Thoracic aorta endothelial cell (primary cell): ENCODE measurements around the gene GLRX. TPM values are rescaled to one million over a fixed set of nuclear protein-coding genes. Genes with fewer than 3 reads are reported as not detected.

ENCODE experiments used
- total RNA-seq: library from RNA; depleted of rRNA; stranded (reverse); fragments of >200 nt; gene quantifications from 2 replicates; pipeline ENCODE4 v1.2.3, GENCODE V29; 2012

Gene GLRX, protein sequence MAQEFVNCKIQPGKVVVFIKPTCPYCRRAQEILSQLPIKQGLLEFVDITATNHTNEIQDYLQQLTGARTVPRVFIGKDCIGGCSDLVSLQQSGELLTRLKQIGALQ
- total RNA-seq: 8.3 and 15.6 TPM in 2 replicates

DNA sequence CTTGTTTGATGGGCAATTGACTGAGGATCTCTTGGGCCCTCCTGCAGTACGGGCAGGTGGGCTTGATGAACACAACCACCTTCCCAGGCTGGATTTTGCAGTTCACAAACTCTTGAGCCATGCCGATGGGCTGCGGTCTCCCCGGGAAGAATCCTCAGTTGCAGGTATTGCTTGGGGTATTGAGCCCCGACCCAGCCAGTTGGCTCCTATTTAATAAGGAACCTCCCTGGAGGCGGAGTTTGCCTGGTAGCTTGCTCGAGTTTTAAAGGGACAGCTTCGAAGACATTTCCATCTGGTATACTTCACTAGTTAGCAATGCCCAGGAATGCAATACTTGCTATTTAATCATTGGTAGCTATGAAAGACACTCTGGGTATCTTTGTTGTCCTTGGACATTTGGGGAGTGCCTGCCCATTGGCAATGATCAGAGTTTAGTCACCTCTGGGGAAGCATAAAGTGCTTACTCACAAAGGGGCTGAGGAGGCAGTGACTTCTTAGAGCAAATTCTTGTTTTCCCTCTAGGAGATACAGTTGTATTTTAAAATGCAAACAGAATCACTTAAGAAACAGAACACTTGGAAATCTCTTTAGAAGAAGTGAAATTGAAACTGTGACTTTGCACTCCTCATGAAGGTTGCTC, at the start of gene GLRX:
GLRX (minus strand) TSS at position 185 of the 640 bp plus-strand sequence; CDS start at position 121, 64 bp downstream.

Other genes with a start within 250 kb of the GLRX start
- gene GPR150, start 202.6 kb downstream of the GLRX start, total RNA-seq: 0.27 and 0.29 TPM in 2 replicates
- gene RFESD, start 175.9 kb downstream of the GLRX start, total RNA-seq: 1.2 and 1.7 TPM in 2 replicates
- not detected in 2 replicates for gene SPATA9, start 139.7 kb downstream of the GLRX start, total RNA-seq
- gene RHOBTB3, start 91.4 kb downstream of the GLRX start, total RNA-seq: 111 and 213 TPM in 2 replicates
- gene ELL2, start 139.1 kb upstream of the GLRX start, total RNA-seq: 36.7 and 43.5 TPM in 2 replicates